ENCODE measurements around the gene DIAPH2. TPM values are rescaled to one million over a fixed set of nuclear protein-coding genes. Genes with fewer than 3 reads are reported as not detected.
"Not testable (repeated sequence)": the region's sequence is repeated elsewhere in the genome, so short reads cannot be mapped to it uniquely, and the experiment has no call there.

The DIAPH2 gene
- total and polyA plus RNA-seq, 8 donors = 1.9 to 10.0 (median 5.9) TPM

DNA sequence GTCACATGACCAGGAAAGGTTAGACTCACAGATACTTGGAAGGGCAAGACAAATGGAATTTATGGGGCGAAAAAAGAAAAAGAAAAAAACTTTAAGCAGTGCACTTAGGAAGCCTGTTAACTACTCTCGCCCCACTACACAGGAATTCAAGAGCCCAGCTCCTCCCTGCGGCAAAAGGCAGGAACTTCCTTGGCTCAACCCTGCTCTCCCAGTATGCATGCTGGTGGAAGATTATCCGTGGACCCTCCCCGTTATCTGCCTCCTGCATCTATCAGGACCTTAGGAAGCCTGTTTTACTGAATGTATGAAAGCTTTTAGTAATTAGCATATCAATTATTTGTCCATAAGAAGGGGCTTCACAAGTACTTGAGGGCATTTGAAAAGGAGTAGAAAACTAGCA is 158.9 kb downstream of the DIAPH2 start:
- WGBS, 2 donors = 52 to 84% methylated on average over 5 of the region's 5 CpGs
- no peak for ATAC-seq
- TF ChIP-seq, protein P1, sequence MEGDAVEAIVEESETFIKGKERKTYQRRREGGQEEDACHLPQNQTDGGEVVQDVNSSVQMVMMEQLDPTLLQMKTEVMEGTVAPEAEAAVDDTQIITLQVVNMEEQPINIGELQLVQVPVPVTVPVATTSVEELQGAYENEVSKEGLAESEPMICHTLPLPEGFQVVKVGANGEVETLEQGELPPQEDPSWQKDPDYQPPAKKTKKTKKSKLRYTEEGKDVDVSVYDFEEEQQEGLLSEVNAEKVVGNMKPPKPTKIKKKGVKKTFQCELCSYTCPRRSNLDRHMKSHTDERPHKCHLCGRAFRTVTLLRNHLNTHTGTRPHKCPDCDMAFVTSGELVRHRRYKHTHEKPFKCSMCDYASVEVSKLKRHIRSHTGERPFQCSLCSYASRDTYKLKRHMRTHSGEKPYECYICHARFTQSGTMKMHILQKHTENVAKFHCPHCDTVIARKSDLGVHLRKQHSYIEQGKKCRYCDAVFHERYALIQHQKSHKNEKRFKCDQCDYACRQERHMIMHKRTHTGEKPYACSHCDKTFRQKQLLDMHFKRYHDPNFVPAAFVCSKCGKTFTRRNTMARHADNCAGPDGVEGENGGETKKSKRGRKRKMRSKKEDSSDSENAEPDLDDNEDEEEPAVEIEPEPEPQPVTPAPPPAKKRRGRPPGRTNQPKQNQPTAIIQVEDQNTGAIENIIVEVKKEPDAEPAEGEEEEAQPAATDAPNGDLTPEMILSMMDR (IDR thresholded peaks at IDR 0.05) = no peak
- no peak for DNase-seq
- Histone ChIP-seq H3K9me3 (no peaks in the 10 kb centered on the region), H3K36me3 (no peaks in the 10 kb centered on the region), H3K27ac (no peak overlapping the region), H3K4me3 (no peak overlapping the region), H3K27me3 (peaks cover 0 to 9% (median 0%) of the 10 kb centered on the region in 4 donors), H3K4me1 (no peaks in the 10 kb centered on the region)
- intact Hi-C loops (cut with DNase I) = no loop called here
- FAIRE-seq = no peak

DNA sequence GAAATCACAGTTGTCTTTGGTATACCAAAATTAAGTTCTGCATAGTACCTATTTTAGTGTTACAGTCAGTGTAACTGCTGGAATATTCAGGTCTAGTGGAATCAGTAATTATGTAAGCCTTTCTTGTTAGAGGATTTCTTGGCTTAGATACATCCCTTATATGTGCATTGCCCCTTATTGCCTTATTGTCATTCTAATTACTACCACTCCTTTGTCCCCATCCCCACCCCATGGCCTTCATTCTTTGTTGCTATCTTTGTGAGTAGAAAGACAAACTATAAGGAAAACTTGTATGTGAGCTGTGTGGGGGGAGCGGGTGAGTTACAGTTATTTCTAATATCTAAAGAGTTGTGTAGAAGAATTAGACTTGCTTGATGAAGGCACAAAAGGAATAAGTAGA is 162.2 kb downstream of the DIAPH2 start:
- WGBS, 2 donors = 79 to 100% methylated on average over 1 of the region's 1 CpG

DNA sequence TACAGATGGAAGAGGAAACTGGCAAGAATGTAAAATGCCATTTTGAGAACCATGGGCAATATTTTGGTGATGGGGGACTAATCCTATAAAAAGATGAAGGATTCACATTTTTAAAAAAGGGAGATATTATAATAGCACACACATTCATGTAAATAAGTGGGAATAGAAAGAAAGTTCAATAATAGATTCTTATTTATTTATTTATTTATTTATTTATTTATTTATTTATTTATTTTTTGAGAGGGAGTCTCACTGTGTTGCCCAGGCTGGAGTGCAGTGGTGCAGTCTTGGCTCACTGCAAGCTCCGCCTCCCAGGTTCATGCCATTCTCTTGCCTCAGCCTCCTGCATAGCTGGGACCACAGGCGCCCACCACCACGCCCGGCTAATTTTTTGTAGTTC is 174.8 kb downstream of the DIAPH2 start:
- DNase-seq; H3K36me3 ChIP-seq; H3K9me3 ChIP-seq; H3K4me1 ChIP-seq; intact Hi-C loops (cut with DNase I); H3K4me3 ChIP-seq; ATAC-seq; H3K27ac ChIP-seq; H3K27me3 ChIP-seq: not testable (repeated sequence)
- 95 to 96% methylated on average over 4 of the region's 4 CpGs for WGBS, 2 donors
- FAIRE-seq = peak; percentile 39

More for the DNA sequence above, 162.2 kb downstream of the DIAPH2 start:
- Histone ChIP-seq H3K27ac (no peak overlapping the region), H3K27me3 (peaks cover 0 to 9% (median under 1%) of the 10 kb centered on the region in 4 donors), H3K9me3 (no peaks in the 10 kb centered on the region), H3K4me3 (no peak overlapping the region), H3K36me3 (no peaks in the 10 kb centered on the region), H3K4me1 (no peaks in the 10 kb centered on the region)
- DNase-seq (no peak), FAIRE-seq (no peak), ATAC-seq (no peak)
- TF ChIP-seq, protein P1 (IDR thresholded peaks at IDR 0.05) = no peak
- intact Hi-C loops (cut with DNase I) = no loop called here

GRCh38 chrX:96861218-96861617 is 176.6 kb downstream of the DIAPH2 start:
- ATAC-seq (no peak), FAIRE-seq (no peak), DNase-seq (no peak)
- Histone ChIP-seq H3K4me3 (no peak overlapping the region), H3K4me1 (no peaks in the 10 kb centered on the region), H3K27me3 (no peaks in the 10 kb centered on the region), H3K36me3 (no peaks in the 10 kb centered on the region), H3K27ac (no peak overlapping the region), H3K9me3 (no peaks in the 10 kb centered on the region)
- intact Hi-C loops (cut with DNase I) = no loop called here
- WGBS, 2 donors = 77 to 90% methylated on average over 3 of the region's 3 CpGs
- TF ChIP-seq, protein P1 (IDR thresholded peaks at IDR 0.05) = no peak

DNA sequence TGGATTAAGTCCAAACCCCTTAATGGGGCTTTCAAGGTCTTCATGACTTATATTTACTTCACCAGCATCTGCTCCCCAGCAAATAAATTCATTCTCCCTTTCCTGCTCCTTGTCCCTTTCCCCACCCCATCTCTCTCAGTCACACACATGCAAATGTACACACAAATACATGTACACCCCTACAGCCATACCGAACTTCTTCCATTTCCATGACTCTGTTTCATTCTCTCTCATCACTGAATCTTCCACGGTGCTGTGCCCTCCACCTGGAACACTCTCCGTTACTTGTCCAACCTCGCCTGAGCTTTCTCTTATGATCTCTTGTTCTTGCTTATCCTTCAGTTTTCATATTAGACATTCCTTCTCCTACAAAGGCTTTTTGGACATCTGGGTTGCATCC is 177.0 kb downstream of the DIAPH2 start:
- no peak for ATAC-seq
- TF ChIP-seq, protein P1 (IDR thresholded peaks at IDR 0.05) = no peak

More for the DNA sequence above, 177.0 kb downstream of the DIAPH2 start:
- FAIRE-seq (no peak), DNase-seq (no peak)
- H3K4me1 ChIP-seq = no peaks in the 10 kb centered on the region
- intact Hi-C loops (cut with DNase I) = no loop called here
- H3K27ac ChIP-seq = no peak overlapping the region
- no peaks in the 10 kb centered on the region for H3K27me3 ChIP-seq
- 76 to 95% methylated on average over 4 of the region's 4 CpGs for WGBS, 2 donors
- no peaks in the 10 kb centered on the region for H3K9me3 ChIP-seq
- H3K4me3 ChIP-seq = no peak overlapping the region
- no peaks in the 10 kb centered on the region for H3K36me3 ChIP-seq

Data from pancreas (tissue), 10 donors.